Middle frontal gyrus (tissue), 1 donor: ENCODE data around the gene HAUS8.

Source experiments
- DNase-seq: peaks from one replicate; pipeline ENCODE4 v3.0.0-alpha.2; 2015; ENCODE audit warnings: low spot score; ENCODE audit errors: extremely low spot score

The HAUS8 gene

GRCh38 chr19:17075864-17076542 lies 751 bp upstream of the HAUS8 start:
- DNase-seq = no peak

- DNase-seq = no peak
These were observed 618 bp downstream of the HAUS8 start for GRCh38 chr19:17074634-17075034.

- DNase-seq = no peak
These were observed 1.2 kb downstream of the HAUS8 start for GRCh38 chr19:17073869-17074633.

- no peak for DNase-seq
These were observed 4.3 kb downstream of the HAUS8 start for GRCh38 chr19:17070912-17071311.

DNA sequence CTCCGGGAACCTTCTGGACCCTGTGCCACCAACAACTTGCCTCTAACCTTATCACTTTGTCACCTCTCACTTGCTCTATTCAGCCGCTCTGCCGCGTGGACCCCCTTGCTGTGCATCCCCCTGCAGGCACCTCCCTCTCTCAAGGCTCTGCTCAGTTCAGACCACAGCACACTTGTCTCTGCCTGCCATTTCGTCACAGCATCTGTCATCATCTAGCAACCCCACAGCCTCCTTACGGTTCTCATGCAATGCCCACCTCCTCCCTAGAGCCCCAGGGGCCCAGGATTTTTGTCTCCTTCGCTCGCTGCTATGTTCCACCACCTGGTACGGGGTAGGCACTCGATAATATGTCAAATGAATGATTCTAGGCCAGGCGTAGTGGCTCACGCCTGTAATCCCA lies 4.8 kb downstream of the HAUS8 start:
- no peak for DNase-seq

- no peak for DNase-seq
These were observed 6.1 kb downstream of the HAUS8 start for GRCh38 chr19:17069193-17069592.

DNA sequence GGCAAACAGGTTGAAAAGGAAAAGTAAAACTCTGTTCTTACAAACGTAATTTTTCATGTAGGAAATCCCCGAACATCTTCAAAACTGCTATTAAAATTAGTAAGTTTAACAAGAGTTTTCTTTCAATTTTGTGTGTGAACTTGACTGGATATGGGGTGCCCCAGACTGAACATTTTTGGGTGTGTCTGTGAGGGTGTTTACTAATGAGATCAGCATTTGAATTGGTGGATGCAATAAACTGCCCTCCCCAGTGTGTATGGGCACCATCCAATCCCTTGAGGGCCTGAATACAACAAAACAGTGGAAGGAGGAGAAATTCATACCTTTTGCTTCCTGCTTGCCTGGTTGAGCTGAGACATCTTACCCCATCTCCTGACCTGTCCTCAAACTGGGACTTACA lies 11.8 kb downstream of the HAUS8 start:
- DNase-seq = no peak

GRCh38 chr19:17061691-17062090 lies 13.6 kb downstream of the HAUS8 start:
- DNase-seq = no peak

GRCh38 chr19:17061205-17061604 lies 14.0 kb downstream of the HAUS8 start:
- DNase-seq = no peak

GRCh38 chr19:17060802-17061201 lies 14.4 kb downstream of the HAUS8 start:
- DNase-seq = no peak

DNA sequence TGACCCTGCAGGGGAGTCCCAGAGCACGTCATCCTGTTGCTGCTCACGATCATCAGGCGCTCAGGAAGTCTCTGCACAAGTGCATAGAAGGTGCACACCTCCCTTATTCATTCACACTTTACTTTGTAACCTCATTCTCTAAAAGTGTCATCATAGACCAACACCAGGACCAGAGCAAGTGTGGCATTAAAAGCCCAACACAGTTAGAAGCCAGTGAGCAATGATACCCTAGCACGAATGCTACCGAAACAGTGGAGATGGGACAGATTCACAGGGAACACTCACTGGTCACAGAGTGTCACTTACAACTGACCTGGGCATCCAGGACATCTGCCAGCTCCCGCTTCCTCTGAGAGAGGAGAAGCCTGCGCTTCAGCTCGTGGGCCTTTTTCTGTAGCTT lies 17.0 kb downstream of the HAUS8 start:
- no peak for DNase-seq

DNA sequence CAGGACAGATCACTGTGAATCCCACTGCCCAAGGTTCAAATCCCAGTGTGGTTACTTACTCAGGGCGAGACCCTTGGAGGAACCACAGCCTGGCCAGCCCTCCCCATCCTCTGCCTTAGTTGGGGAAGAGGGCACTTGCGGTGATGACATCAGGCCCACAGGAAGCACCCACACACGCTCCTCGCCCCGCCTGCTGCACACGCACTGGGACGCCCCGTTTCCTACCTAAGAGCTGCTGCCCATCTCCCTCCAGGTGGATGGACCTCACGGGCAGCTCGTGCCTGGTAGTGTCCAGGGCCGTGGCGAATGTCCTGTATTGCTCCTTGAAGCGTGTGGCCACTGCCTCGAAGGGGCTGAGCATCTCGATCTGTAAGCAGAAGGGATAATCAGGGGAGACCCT lies 19.6 kb downstream of the HAUS8 start:
- no peak for DNase-seq

DNA sequence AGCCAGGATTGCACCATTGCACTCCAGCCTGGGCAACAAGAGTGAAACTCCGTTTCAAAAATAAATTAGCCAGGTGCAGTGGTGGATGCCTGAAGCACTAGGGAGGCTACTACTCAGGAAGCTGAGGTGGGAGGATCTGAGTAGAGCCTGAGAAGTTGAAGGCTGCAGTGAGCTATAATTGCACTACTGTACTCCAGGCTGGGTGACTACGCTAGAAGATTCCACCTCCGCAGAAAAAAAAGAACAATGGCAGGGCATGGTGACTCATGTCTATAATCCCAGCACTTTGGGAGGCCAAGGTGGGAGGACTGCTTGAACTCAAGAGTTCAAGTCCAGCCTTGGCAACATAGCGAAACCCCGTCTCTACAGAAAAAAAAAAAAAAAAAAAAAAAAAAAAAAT lies 20.5 kb downstream of the HAUS8 start:
- DNase-seq = no peak

DNA sequence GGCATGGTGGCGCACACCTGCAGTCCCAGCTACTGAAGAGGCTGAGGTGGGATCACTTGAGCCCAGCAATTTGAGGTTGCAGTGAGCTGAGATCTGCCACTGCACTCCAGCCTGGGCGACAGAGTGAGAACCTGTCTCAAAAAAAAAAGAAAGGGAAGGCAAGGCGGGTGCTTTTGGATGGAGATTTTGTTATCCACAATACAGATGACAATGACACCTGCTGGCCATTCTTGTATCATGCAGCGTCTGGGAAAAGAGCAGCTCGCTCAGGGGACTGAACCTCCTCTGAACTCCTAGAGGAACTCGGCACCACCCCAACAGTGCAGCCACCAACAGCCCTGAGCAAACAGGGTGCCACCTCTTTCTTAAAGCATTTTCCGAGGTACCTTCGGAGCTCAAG lies 22.8 kb downstream of the HAUS8 start:
- peak; percentile 33 for DNase-seq

DNA sequence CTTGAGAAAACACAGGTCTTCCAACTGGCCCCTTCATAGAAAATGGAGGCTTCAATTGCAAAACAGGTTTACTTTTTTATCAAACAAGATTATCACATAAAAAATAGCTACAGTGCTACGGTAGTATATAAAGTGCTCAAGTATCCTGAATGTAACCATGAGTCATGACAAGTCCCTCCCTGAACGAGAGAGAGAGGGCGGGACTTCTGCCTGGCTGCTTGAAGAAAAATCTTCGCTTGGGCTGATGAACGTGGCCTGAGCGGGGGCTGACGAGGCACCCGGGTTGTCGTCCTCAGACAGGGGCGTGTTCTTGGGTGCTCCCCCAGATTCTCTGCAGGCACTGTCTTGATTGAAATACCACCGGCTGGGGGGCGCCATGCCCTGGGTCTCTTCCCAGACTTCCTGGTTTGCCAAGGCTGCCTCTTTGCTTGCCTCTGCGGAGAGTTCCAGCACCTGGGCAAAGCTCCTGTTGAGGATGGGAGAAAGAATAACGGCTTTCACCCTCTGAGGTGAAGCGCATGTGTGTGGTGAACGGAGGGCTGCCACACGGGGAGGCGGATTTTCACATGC lies 25.5 kb downstream of the HAUS8 start:
- DNase-seq = no peak

- DNase-seq = no peak
These were observed 26.3 kb downstream of the HAUS8 start for GRCh38 chr19:17048885-17049453.

GRCh38 chr19:17045907-17046502 lies 29.2 kb downstream of the HAUS8 start:
- DNase-seq = no peak

DNA sequence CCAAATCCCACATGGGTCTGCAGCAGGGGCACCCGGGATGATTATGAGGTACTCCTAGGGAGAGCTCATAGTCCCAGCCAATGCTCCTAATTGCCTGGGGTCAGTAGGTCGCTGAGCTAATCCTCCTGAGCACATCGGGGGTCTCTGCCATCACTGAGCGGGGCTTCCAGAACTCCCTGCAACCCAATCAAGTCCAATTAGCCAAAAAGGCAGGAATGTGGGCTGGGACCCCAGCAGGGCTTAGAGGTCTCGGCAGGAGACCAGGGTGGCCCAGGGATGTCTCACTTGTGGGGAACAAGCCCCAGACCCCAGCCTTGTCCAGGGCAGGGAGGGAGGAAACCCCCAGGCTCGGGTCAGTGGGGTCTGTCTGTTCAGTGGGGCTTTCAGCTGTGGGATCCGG lies 31.5 kb downstream of the HAUS8 start:
- DNase-seq = no peak

GRCh38 chr19:17041976-17042375 lies 33.3 kb downstream of the HAUS8 start:
- DNase-seq = no peak

DNA sequence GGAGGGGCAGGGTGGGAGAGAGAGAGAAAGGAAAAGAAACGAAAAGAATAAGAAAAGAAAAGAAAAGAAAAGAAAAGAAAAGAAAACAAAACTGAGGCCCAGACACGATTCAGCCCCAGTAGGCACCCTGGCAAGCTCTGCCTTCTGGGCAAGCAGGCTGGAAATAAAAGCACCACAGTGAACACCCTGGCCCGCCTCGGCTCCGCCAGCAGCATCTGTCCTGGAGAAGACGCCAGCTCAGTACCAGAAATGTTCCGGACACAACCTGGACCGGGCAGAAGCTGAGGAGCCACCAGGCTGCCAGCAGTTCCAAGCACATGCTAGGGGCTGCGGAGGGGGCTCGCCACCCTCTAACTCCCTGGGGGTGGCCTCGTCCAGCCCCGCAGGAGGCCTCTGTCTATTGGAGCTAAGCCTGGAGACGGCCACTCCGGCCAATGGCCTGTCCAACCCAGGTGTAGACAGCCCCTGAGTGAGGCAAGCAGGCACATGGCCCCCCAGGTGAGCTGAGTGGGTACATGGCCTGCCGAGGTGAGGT lies 37.2 kb downstream of the HAUS8 start:
- no peak for DNase-seq

DNA sequence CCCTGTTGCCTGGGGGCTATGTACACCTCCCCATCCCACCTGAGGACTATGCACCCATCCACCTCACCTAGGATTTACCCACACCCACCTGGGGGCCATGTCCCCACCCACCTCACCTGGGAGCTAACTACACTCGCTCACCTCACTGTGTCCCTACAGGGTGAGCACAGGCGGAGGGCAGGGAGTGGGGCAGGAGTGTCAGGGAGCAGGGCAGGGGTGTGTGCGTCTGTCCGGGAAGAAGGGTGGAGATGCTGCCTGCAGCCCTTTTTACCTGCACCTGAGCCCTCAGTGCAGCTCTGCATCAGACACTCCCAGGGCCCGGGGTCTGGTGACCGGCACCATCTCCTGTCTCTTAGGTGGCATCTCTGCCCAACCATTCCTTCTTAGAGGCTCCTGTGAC lies 38.1 kb downstream of the HAUS8 start:
- DNase-seq = no peak

GRCh38 chr19:17036640-17037039 lies 38.6 kb downstream of the HAUS8 start:
- no peak for DNase-seq
